GM19397 (cell line): ENCODE data around the gene ABCC10.
"Not testable (repeated sequence)": the region's sequence is repeated elsewhere in the genome, so short reads cannot be mapped to it uniquely, and the experiment has no call there.

Experiments used
- ATAC-seq: cut with Tn5 transposase; IDR thresholded peaks from one replicate; pipeline ENCODE4 v1.9.1; 2021; ENCODE audit warnings: mild to moderate bottlenecking, moderate library complexity; ENCODE audit not compliant: unreplicated experiment

Gene ABCC10

GRCh38 chr6:43427406-43428111 is at the start of gene ABCC10:
ABCC10 (plus strand) TSS chr6:43427541; CDS start chr6:43427979, 438 bp downstream.
- peak; percentile 89 for ATAC-seq

GRCh38 chr6:43377710-43378229 is 49.6 kb upstream of the ABCC10 start:
- no peak for ATAC-seq

- no peak for ATAC-seq
These were observed 48.7 kb upstream of the ABCC10 start for GRCh38 chr6:43378631-43379030.

GRCh38 chr6:43380858-43381257 is 46.5 kb upstream of the ABCC10 start:
- ATAC-seq: not testable (repeated sequence)

GRCh38 chr6:43383021-43383667 is 44.2 kb upstream of the ABCC10 start:
- ATAC-seq: no peak

- no peak for ATAC-seq
These were observed 40.8 kb upstream of the ABCC10 start for GRCh38 chr6:43386492-43386891.

GRCh38 chr6:43389730-43390295 is 37.5 kb upstream of the ABCC10 start:
- ATAC-seq: no peak

GRCh38 chr6:43390753-43391439 is 36.4 kb upstream of the ABCC10 start:
- ATAC-seq: not testable (repeated sequence)

GRCh38 chr6:43391440-43392031 is 35.8 kb upstream of the ABCC10 start:
- ATAC-seq: no peak

- not testable (repeated sequence) for ATAC-seq
These were observed 34.2 kb upstream of the ABCC10 start for GRCh38 chr6:43393133-43393532.

- ATAC-seq: no peak
These were observed 33.7 kb upstream of the ABCC10 start for GRCh38 chr6:43393602-43394001.

GRCh38 chr6:43394982-43395381 is 32.4 kb upstream of the ABCC10 start:
- no peak for ATAC-seq

- no peak for ATAC-seq
These were observed 31.6 kb upstream of the ABCC10 start for GRCh38 chr6:43395776-43396175.

- no peak for ATAC-seq
These were observed 30.8 kb upstream of the ABCC10 start for GRCh38 chr6:43396408-43397149.

GRCh38 chr6:43399932-43400487 is 27.3 kb upstream of the ABCC10 start:
- ATAC-seq: no peak

- no peak for ATAC-seq
These were observed 25.6 kb upstream of the ABCC10 start for GRCh38 chr6:43401730-43402129.

- no peak for ATAC-seq
These were observed 24.5 kb upstream of the ABCC10 start for GRCh38 chr6:43402820-43403219.

GRCh38 chr6:43405354-43405753 is 22.0 kb upstream of the ABCC10 start:
- no peak for ATAC-seq

- no peak for ATAC-seq
These were observed 20.0 kb upstream of the ABCC10 start for GRCh38 chr6:43407296-43407695.

GRCh38 chr6:43408259-43408658 is 19.1 kb upstream of the ABCC10 start:
- ATAC-seq: no peak
